ENCODE measurements around the gene KDM3A. TPM values are rescaled to one million over a fixed set of nuclear protein-coding genes. Genes with fewer than 3 reads are reported as not detected.
A peak's percentile ranks its signal among the peaks of the same experiment; 100 is the strongest.

The KDM3A gene
- total and polyA plus RNA-seq, 8 donors: 15.4 to 35.4 (median 25.3) TPM

- no peak overlapping the region for H3K4me3 ChIP-seq
- H3K4me1 ChIP-seq: peaks cover 14 to 36% (median 19%) of the 10 kb centered on the region in 3 donors
- intact Hi-C loops (cut with DNase I): no loop called here
- no peak for TF ChIP-seq CTCF (IDR thresholded peaks at IDR 0.05)
- DNase-seq (no peak), ATAC-seq (no peak), FAIRE-seq (no peak)
- no peak overlapping the region for H3K27ac ChIP-seq
- H3K27me3 ChIP-seq: no peaks in the 10 kb centered on the region
- H3K36me3 ChIP-seq: peaks cover 0 to 38% (median 25%) of the 10 kb centered on the region in 3 donors
- no peaks in the 10 kb centered on the region for H3K9me3 ChIP-seq
- WGBS, 2 donors: 97 to 98% methylated on average over 3 of the region's 3 CpGs
These were observed 20.0 kb downstream of the KDM3A start for GRCh38 chr2:86461042-86461743.

GRCh38 chr2:86464652-86465051, 23.5 kb downstream of the KDM3A start:
- no peak for FAIRE-seq
- no peak overlapping the region for H3K4me3 ChIP-seq
- no peaks in the 10 kb centered on the region for H3K27me3 ChIP-seq
- H3K36me3 ChIP-seq: peaks cover 0 to 38% (median 23%) of the 10 kb centered on the region in 3 donors
- peak in 3 of 4 donors; percentile 37 to 55 (median 55) for ATAC-seq
- peak in 1 of 6 donors; percentile 32 for DNase-seq
- WGBS, 2 donors: 50 to 54% methylated on average over 3 of the region's 3 CpGs
- peaks cover 14 to 52% (median 34%) of the 10 kb centered on the region in 3 donors for H3K4me1 ChIP-seq
- no peak for TF ChIP-seq CTCF (IDR thresholded peaks at IDR 0.05)
- intact Hi-C loops (cut with DNase I): no loop called here
- no peaks in the 10 kb centered on the region for H3K9me3 ChIP-seq
- H3K27ac ChIP-seq: peak overlapping the region in 1 of 4 donors; percentile 30

GRCh38 chr2:86466306-86466705, 25.1 kb downstream of the KDM3A start:
- H3K27me3 ChIP-seq: no peaks in the 10 kb centered on the region
- DNase-seq: peak in 3 of 6 donors; percentile 30 to 42 (median 40)
- no peak for FAIRE-seq
- H3K36me3 ChIP-seq: peaks cover 0 to 43% (median 19%) of the 10 kb centered on the region in 3 donors
- no peak overlapping the region for H3K4me3 ChIP-seq
- WGBS, 2 donors: 42 to 46% methylated on average over 1 of the region's 1 CpG
- ATAC-seq: peak; percentile 83 to 89 (median 87)
- TF ChIP-seq CTCF (IDR thresholded peaks at IDR 0.05): no peak
- no peaks in the 10 kb centered on the region for H3K9me3 ChIP-seq
- intact Hi-C loops (cut with DNase I): no loop called here
- H3K4me1 ChIP-seq: peaks cover 19 to 63% (median 41%) of the 10 kb centered on the region in 3 donors
- peak overlapping the region; percentile 8 to 52 (median 34) for H3K27ac ChIP-seq

- Histone ChIP-seq H3K36me3 (peaks cover 0 to 45% (median 17%) of the 10 kb centered on the region in 3 donors), H3K4me3 (no peak overlapping the region), H3K27ac (no peak overlapping the region), H3K9me3 (no peaks in the 10 kb centered on the region), H3K27me3 (no peaks in the 10 kb centered on the region), H3K4me1 (peaks cover 18 to 62% (median 41%) of the 10 kb centered on the region in 3 donors)
- 52 to 59% methylated on average over 7 of the region's 7 CpGs for WGBS, 2 donors
- ATAC-seq (no peak), DNase-seq (no peak), FAIRE-seq (no peak)
- intact Hi-C loops (cut with DNase I): no loop called here
- TF ChIP-seq CTCF (IDR thresholded peaks at IDR 0.05): no peak
These were observed 27.2 kb downstream of the KDM3A start for GRCh38 chr2:86468162-86469033.
